AG09319 (cell line): ENCODE results near the gene TMED8.

Experiments
- DNase-seq: peaks from one replicate; pipeline ENCODE4 v3.0.0-alpha.2; 2010; ENCODE audit warnings: low read depth; ENCODE audit errors: extremely low read depth
- TF ChIP-seq, protein P1 (sequence below): IDR thresholded peaks from 2 replicates; pipeline ENCODE4 v1.5.1; 2011; ENCODE audit warnings: low read depth, mild to moderate bottlenecking, inconsistent platforms, low read length, moderate library complexity

TMED8 gene

DNA sequence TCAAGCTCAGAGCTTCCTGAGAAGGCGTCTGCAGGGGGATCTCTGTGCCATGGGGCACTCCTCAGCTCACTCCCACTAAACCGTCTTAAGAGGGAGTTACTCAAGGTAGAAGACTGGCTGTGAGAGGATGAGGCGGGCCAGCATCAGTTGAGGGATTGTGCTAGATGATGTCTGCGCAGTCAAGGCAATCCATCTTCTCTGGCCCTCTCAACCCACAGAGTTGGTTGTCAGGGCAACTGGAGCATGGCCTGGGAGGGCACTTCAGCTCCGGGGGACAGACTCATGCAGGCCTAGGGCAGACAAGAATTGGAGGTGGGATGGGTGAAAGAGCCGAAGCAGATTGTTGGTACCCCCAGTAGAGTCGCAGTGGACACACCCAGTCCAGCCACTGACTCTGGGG lies 47.0 kb downstream of the TMED8 start:
- DNase-seq: no peak
- TF ChIP-seq, protein P1, sequence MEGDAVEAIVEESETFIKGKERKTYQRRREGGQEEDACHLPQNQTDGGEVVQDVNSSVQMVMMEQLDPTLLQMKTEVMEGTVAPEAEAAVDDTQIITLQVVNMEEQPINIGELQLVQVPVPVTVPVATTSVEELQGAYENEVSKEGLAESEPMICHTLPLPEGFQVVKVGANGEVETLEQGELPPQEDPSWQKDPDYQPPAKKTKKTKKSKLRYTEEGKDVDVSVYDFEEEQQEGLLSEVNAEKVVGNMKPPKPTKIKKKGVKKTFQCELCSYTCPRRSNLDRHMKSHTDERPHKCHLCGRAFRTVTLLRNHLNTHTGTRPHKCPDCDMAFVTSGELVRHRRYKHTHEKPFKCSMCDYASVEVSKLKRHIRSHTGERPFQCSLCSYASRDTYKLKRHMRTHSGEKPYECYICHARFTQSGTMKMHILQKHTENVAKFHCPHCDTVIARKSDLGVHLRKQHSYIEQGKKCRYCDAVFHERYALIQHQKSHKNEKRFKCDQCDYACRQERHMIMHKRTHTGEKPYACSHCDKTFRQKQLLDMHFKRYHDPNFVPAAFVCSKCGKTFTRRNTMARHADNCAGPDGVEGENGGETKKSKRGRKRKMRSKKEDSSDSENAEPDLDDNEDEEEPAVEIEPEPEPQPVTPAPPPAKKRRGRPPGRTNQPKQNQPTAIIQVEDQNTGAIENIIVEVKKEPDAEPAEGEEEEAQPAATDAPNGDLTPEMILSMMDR: no peak

DNA sequence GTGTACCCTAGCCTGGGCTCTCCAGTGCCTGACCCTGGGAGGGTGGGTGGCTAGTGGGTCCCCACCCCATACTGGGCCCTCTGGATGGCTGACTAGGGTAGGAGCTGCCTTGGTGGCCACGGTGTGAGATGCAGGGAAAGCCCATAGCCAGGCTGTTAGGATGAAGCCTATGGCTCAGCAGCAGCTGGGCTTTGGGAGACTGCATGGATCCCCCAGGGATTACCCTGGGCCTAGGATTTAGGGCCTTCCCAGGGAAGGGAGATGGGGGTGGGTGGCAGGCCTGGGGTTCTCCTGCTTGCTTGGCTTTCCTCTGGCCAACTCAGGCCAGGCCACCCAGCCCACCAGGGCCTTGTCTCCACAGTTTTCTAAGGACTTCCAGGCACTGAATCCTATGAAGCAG lies 49.8 kb downstream of the TMED8 start:
- TF ChIP-seq, protein P1: no peak
- no peak for DNase-seq

DNA sequence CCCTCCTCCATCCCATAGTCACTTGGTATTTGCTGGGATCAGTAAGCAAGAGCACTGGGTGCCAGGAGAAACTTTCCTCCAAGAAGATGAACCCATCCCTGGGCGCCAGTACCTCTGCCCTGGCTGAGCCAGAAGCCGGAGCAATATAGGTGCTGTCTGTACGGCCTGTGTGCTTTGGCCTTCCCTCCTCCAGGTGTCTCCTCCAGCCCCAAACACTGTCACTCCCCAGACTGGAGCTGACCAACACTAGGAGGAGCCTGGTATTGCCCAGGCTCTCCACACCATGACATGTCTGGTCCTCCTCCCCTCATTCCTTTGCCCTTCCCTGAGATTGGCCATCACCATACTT lies 51.2 kb downstream of the TMED8 start:
- no peak for DNase-seq
- TF ChIP-seq, protein P1: no peak

DNA sequence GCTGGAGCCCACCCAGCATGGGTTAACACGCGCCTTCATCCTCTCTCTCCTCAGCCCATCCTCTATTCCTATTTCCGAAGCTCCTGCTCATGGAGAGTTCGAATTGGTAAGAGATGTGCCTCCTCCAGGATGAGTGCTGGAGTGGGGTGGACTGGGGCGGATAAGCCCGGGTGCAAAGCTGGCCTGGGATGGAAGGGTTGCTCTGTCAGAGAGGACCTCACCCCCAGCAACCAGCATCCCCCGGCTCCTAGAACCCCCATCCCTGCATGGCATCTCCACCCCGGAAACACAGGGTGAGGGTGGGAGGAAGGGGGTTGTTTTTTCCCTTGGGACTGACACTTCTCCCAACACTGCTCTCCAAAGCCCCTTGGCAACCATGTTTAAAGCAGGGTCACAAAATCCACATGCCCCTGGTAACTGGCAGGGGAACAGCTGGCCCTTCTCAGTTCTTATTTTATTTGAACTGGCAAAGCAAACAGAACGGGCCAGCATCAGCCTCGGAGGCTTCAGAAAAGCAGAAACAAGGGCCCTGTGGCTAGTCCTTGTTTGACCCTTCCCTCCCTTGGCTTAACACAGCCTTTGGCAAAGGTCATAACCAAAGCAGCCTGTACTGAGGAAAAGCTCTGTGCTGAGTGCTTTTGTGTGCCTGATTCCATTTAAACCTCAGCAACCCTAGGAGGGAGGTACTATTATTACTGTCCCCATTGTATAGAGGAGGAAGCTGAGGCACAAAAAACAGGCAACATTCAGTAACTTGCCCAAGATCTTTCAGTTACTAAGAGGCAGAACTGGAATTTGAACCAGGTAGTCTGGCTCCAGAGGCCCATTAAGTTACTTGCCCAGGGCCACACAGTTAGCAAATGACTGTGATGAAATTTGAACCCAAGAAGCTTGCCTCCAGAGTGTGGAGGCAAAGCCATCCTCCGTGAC lies 51.8 kb downstream of the TMED8 start:
- no peak for DNase-seq
- TF ChIP-seq, protein P1: no peak

DNA sequence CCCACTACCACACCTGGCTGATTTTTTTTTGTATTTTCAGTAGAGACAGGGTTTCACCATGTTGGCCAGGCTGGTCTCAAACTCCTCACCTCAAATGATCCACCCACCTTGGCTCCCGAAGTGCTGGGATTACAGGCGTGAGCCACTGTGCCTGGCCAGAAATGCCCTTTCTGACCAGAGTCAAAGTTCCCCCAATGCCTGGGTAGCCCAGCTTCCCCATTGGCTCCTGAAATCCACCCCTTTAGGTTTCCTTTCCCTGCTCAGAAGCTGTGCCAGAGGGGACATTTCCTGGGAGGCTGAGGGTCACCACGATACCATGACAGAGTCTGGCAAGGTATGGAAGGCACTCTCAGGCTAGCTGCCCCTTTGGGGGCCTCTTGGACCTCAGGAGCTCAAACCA lies 52.6 kb downstream of the TMED8 start:
- TF ChIP-seq, protein P1: no peak

DNA sequence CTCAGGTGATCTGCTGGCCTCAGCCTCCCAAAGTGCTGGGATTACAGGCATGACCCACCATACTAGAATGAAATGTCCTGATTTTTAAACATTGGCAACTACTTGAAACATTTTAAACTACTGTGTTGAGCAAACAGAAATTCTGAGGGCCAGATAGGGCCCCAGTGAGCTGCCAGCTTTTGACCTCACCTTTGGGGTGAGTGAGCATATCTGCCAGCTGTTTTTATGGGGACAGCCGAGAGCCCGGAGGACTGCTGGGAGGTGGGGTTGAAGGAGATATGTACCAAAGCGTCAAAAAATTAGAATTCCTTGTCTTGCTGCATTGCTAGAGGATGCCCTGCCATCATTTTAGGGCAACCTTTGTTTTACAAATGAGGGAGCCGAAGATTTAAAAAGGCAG lies 53.3 kb downstream of the TMED8 start:
- TF ChIP-seq, protein P1: no peak
- DNase-seq: no peak

More for the DNA sequence above, 52.6 kb downstream of the TMED8 start:
- no peak for DNase-seq

DNA sequence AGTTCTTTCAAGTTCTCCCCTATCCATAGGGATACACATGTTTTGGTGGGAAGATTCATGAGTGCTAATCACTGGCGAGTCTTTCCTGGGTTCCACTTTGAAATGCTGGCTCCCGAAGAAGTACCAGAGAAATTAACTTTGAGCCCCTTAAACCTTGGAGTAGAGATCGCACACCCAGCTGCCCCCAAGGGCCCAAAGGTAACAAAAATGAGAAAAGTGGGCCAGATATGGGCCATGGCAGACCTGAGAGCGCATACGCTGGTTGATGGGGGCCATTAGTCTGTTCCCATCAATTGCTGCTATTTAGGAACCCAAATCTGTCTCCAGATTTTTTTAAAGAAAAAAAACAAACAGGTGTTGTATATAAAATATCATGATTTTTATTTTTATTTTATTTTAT lies 53.9 kb downstream of the TMED8 start:
- TF ChIP-seq, protein P1: no peak
- DNase-seq: no peak
